ENCODE data around the gene MARCHF7.

Gene MARCHF7

DNA sequence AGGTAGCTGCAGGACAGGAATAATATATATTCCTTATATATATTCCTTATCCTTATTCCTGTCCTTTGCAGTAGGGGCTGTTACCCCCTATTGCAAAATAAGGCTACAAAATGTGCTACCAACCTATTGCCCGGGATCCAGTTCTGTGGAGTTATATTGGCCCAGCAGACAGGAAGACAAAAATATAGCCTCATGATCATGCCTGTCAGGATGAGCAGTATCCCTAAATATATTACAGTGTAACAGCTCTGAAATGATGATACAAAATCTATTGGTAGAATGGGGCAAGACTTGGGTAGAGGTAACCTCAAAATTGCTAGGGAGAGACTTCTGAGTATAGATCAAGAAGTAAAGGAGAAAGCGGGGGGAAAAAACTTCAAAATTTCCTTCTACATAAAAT lies 31.6 kb upstream of the MARCHF7 start:
- no peaks in the 10 kb centered on the region for H3K79me2 ChIP-seq (ENCODE audit: control insufficient read depth, low read length)
- H3F3A ChIP-seq (ENCODE audit: control insufficient read depth, insufficient read depth): no peaks in the 10 kb centered on the region
- no peak overlapping the region for H3K4me3 ChIP-seq (ENCODE audit: low read length)
- TF ChIP-seq, protein P1, sequence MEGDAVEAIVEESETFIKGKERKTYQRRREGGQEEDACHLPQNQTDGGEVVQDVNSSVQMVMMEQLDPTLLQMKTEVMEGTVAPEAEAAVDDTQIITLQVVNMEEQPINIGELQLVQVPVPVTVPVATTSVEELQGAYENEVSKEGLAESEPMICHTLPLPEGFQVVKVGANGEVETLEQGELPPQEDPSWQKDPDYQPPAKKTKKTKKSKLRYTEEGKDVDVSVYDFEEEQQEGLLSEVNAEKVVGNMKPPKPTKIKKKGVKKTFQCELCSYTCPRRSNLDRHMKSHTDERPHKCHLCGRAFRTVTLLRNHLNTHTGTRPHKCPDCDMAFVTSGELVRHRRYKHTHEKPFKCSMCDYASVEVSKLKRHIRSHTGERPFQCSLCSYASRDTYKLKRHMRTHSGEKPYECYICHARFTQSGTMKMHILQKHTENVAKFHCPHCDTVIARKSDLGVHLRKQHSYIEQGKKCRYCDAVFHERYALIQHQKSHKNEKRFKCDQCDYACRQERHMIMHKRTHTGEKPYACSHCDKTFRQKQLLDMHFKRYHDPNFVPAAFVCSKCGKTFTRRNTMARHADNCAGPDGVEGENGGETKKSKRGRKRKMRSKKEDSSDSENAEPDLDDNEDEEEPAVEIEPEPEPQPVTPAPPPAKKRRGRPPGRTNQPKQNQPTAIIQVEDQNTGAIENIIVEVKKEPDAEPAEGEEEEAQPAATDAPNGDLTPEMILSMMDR (IDR thresholded peaks at IDR 0.05; ENCODE audit: low read depth, low read length, poor library complexity, severe bottlenecking): no peak
- no peak for TF ChIP-seq EZH2phosphoT487 (IDR thresholded peaks at IDR 0.05; ENCODE audit: borderline replicate concordance, low read length)
- no peaks in the 10 kb centered on the region for H3K36me3 ChIP-seq (ENCODE audit: control insufficient read depth, low read length)
- no peak overlapping the region for H3K27ac ChIP-seq (ENCODE audit: low read depth, low read length)
- no peaks in the 10 kb centered on the region for H3K9me3 ChIP-seq (ENCODE audit: control insufficient read depth, insufficient read depth, low read length)
- no peak overlapping the region for H3K4me2 ChIP-seq (ENCODE audit: low read length)
- H3K4me1 ChIP-seq (ENCODE audit: control insufficient read depth, low read length): no peaks in the 10 kb centered on the region
- H3K9me2 ChIP-seq (replicated peaks; ENCODE audit: control insufficient read depth, low read length): no peaks in the 10 kb centered on the region
- H4K20me1 ChIP-seq (ENCODE audit: control insufficient read depth, insufficient read depth, low read depth, low read length): no peaks in the 10 kb centered on the region
- no peaks in the 10 kb centered on the region for H3K27me3 ChIP-seq (ENCODE audit: control insufficient read depth, low read length)

DNA sequence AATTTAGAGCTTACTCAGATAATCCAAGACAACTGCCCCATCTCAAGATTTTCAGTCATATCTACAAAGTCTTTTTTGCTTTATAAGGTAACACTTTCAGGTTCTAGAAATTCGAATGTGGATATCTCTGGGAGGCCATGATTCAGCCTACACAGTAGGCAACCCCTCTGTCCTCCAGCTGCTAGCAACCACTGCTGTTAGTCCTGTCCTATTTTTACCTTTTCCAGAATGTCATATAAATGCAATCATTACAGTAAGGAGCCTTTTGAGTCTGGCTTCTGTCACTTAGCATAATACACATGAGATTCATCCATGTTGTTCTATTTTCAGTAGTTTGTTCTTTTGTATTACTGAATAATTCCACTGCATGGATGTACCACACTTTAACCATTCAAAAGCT lies 28.5 kb upstream of the MARCHF7 start:
- no peaks in the 10 kb centered on the region for H3K4me1 ChIP-seq (ENCODE audit: control insufficient read depth, low read length)
- TF ChIP-seq EZH2phosphoT487 (IDR thresholded peaks at IDR 0.05; ENCODE audit: borderline replicate concordance, low read length): no peak
- TF ChIP-seq, protein P1 (IDR thresholded peaks at IDR 0.05; ENCODE audit: low read depth, low read length, poor library complexity, severe bottlenecking): no peak
- H3K4me3 ChIP-seq (ENCODE audit: low read length): no peak overlapping the region
- H3K9me2 ChIP-seq (replicated peaks; ENCODE audit: control insufficient read depth, low read length): no peaks in the 10 kb centered on the region
- no peaks in the 10 kb centered on the region for H3K27me3 ChIP-seq (ENCODE audit: control insufficient read depth, low read length)
- no peaks in the 10 kb centered on the region for H4K20me1 ChIP-seq (ENCODE audit: control insufficient read depth, insufficient read depth, low read depth, low read length)
- H3K36me3 ChIP-seq (ENCODE audit: control insufficient read depth, low read length): no peaks in the 10 kb centered on the region
- H3K27ac ChIP-seq (ENCODE audit: low read depth, low read length): no peak overlapping the region
- H3K79me2 ChIP-seq (ENCODE audit: control insufficient read depth, low read length): no peaks in the 10 kb centered on the region
- H3K4me2 ChIP-seq (ENCODE audit: low read length): no peak overlapping the region
- no peaks in the 10 kb centered on the region for H3K9me3 ChIP-seq (ENCODE audit: control insufficient read depth, insufficient read depth, low read length)
- H3F3A ChIP-seq (ENCODE audit: control insufficient read depth, insufficient read depth): no peaks in the 10 kb centered on the region

DNA sequence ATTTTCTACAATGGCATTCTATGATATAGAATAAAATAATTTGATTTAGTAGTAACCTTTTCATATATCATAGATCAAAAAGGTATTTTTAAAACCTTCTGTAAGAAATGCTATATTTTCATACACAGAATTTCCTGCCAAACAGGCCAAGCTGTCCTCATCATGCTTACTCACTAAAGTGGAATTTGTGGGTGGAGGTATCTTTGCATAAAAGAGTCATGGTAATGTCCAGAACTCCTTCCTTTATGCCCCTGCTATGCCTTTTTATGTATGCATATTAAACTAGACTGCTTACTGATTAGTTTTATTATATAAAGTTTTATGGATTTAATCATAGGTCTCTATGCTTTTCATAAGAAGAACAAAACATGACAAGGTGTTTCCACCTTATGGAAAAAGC lies 27.5 kb upstream of the MARCHF7 start:
- Histone ChIP-seq H3F3A (ENCODE audit: control insufficient read depth, insufficient read depth) (no peaks in the 10 kb centered on the region), H3K4me3 (ENCODE audit: low read length) (no peak overlapping the region), H3K27me3 (ENCODE audit: control insufficient read depth, low read length) (no peaks in the 10 kb centered on the region), H4K20me1 (ENCODE audit: control insufficient read depth, insufficient read depth, low read depth, low read length) (no peaks in the 10 kb centered on the region), H3K4me2 (ENCODE audit: low read length) (no peak overlapping the region), H3K79me2 (ENCODE audit: control insufficient read depth, low read length) (no peaks in the 10 kb centered on the region), H3K36me3 (ENCODE audit: control insufficient read depth, low read length) (no peaks in the 10 kb centered on the region), H3K9me2 (replicated peaks; ENCODE audit: control insufficient read depth, low read length) (no peaks in the 10 kb centered on the region), H3K27ac (ENCODE audit: low read depth, low read length) (no peak overlapping the region), H3K4me1 (ENCODE audit: control insufficient read depth, low read length) (no peaks in the 10 kb centered on the region), H3K9me3 (ENCODE audit: control insufficient read depth, insufficient read depth, low read length) (no peaks in the 10 kb centered on the region)
- TF ChIP-seq, protein P1 (IDR thresholded peaks at IDR 0.05; ENCODE audit: low read depth, low read length, poor library complexity, severe bottlenecking): no peak
- no peak for TF ChIP-seq EZH2phosphoT487 (IDR thresholded peaks at IDR 0.05; ENCODE audit: borderline replicate concordance, low read length)
